ENCODE results near the gene TPK1.
"Not testable (repeated sequence)": the region's sequence is repeated elsewhere in the genome, so short reads cannot be mapped to it uniquely, and the experiment has no call there.

Gene TPK1

GRCh38 chr7:144824360-144824759 is 11.5 kb downstream of the TPK1 start:
- in situ Hi-C loops (cut with MboI; ENCODE audit: low sequenced_read_pairs) = no loop called here

GRCh38 chr7:144822223-144822622 is 13.6 kb downstream of the TPK1 start:
- in situ Hi-C loops (cut with MboI; ENCODE audit: low sequenced_read_pairs) = no loop called here

GRCh38 chr7:144821067-144821466 is 14.8 kb downstream of the TPK1 start:
- in situ Hi-C loops (cut with MboI; ENCODE audit: low sequenced_read_pairs) = no loop called here

- in situ Hi-C loops (cut with MboI; ENCODE audit: low sequenced_read_pairs) = no loop called here
Measured at GRCh38 chr7:144820552-144820951, 15.3 kb downstream of the TPK1 start.

GRCh38 chr7:144819566-144819965 is 16.3 kb downstream of the TPK1 start:
- in situ Hi-C loops (cut with MboI; ENCODE audit: low sequenced_read_pairs) = no loop called here

DNA sequence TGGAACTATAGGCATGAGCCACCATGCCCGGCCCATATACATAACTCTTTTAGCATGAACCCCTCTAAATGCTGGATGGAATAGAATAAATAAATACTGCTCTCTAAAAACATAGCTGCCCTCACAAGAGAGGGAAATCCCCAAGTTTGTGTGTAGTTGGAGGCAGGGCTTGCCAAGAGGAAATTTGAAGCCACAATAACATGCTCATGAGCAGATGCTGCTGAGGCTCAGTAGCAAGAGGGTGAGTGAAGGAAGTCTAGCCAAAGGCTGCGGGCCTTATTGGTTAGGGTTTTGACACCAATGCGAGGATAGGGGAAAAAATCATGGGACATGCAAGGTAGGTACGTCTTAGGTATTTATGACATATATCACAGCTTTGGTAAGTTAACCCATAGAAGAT is 17.3 kb downstream of the TPK1 start:
- in situ Hi-C loops (cut with MboI; ENCODE audit: low sequenced_read_pairs) = no loop called here

DNA sequence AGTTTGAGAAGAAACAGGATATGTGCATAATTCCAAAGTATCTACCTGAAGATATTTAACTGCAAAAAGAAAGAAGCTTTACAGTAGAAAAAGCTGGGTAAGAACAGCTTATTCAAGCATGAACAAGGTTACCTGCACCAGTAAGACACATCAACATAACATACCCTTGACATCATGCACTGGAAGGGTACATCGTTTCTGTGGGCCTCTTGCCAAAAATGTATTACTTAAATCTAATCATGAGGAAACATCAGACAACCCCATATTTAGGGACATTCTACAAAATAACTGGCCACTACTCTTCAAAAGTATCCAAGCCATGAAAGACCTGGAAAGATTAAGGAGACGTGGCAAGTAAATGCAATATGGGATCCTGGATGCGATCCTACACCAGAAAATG is 18.9 kb downstream of the TPK1 start:
- in situ Hi-C loops (cut with MboI; ENCODE audit: low sequenced_read_pairs) = no loop called here

- in situ Hi-C loops (cut with MboI; ENCODE audit: low sequenced_read_pairs) = no loop called here
Measured at GRCh38 chr7:144814299-144814698, 21.6 kb downstream of the TPK1 start.

- in situ Hi-C loops (cut with MboI; ENCODE audit: low sequenced_read_pairs) = no loop called here
Measured at GRCh38 chr7:144812379-144813283, 23.2 kb downstream of the TPK1 start.

- in situ Hi-C loops (cut with MboI; ENCODE audit: low sequenced_read_pairs) = no loop called here
Measured at GRCh38 chr7:144805627-144806239, 30.1 kb downstream of the TPK1 start.

GRCh38 chr7:144800678-144801436 is 35.0 kb downstream of the TPK1 start:
- in situ Hi-C loops (cut with MboI; ENCODE audit: low sequenced_read_pairs) = not testable (repeated sequence)

- in situ Hi-C loops (cut with MboI; ENCODE audit: low sequenced_read_pairs) = no loop called here
Measured at GRCh38 chr7:144796919-144797318, 38.9 kb downstream of the TPK1 start.

DNA sequence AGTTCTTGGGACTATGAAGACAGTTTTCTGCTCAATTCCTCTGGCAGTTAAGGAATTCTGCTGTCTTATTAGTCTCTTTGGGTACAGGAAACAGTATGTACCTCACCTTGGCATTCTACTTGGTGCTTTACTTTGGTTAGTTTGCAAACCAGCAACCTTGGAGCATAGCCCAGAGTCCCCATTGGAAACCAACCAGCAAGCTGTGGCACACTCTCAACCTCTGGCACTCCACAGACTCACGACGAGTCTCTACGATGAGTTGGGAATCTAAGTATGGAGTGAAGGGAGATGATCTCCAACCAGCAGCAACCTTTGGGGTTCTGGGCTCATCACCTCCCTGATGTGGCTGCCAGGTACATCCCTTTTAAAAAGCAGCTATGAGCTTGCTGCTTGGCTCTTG is 43.8 kb downstream of the TPK1 start:
- in situ Hi-C loops (cut with MboI; ENCODE audit: low sequenced_read_pairs) = no loop called here

DNA sequence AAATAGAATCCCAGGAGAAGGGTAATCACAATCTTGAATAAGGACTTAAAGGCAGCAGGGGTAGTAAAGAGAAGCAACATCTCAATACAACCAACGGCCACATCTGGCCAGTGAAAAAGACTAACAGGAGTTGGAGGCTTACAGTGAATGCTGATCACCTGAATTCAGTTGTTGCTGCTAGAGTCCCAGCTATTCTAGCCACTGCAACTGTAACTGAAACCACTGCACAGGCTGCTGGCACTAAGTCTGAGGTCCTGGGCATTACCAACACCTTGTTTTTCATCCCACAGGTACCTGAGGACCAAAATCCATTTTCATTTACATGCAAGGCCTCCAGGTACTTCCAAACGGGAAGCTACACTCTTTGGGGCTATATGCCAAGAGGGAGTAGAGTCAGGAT is 44.4 kb downstream of the TPK1 start:
- in situ Hi-C loops (cut with MboI; ENCODE audit: low sequenced_read_pairs) = no loop called here

DNA sequence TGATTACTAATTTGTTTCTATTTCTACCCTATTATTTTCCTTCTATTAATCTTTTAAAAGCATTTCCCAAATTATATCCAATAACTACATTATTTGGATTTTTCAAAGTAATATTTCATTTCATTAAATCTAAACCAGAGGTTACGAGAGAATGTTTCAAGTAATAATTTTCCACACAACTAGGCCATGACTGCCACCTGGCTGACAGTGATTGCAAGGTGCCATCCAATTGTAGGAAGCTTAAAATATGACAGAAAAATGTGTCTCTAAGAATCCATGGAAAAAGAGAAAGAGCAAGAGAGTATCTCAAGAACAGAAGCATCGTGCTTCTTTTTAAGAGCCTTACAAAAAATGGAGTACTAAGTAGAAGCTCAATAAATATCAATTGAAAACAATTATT is 48.7 kb downstream of the TPK1 start:
- in situ Hi-C loops (cut with MboI; ENCODE audit: low sequenced_read_pairs) = no loop called here

GRCh38 chr7:144786522-144786921 is 49.3 kb downstream of the TPK1 start:
- in situ Hi-C loops (cut with MboI; ENCODE audit: low sequenced_read_pairs) = no loop called here

GRCh38 chr7:144786079-144786478 is 49.8 kb downstream of the TPK1 start:
- in situ Hi-C loops (cut with MboI; ENCODE audit: low sequenced_read_pairs) = no loop called here

DNA sequence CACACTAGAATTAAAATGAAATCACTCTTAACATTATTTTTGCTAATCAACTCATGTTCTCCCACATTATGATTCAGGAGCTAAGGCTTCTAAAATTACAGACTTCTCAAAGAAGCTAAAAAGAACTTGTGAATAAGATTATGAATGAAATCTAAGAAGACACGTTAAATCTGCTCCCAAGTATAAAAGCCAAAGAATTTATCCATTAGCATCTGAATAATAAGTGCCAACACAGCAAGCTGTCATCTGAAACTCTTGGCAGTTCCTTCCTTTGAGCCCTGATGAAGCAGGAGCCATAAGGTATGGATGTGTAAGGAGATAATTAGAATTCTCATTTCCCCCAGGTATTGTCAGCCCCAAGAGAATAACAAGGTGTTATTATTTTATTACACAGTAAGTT is 50.3 kb downstream of the TPK1 start:
- in situ Hi-C loops (cut with MboI; ENCODE audit: low sequenced_read_pairs) = no loop called here

GRCh38 chr7:144784943-144785342 is 50.9 kb downstream of the TPK1 start:
- in situ Hi-C loops (cut with MboI; ENCODE audit: low sequenced_read_pairs) = no loop called here

- in situ Hi-C loops (cut with MboI; ENCODE audit: low sequenced_read_pairs) = no loop called here
Measured at GRCh38 chr7:144784441-144784840, 51.4 kb downstream of the TPK1 start.

DNA sequence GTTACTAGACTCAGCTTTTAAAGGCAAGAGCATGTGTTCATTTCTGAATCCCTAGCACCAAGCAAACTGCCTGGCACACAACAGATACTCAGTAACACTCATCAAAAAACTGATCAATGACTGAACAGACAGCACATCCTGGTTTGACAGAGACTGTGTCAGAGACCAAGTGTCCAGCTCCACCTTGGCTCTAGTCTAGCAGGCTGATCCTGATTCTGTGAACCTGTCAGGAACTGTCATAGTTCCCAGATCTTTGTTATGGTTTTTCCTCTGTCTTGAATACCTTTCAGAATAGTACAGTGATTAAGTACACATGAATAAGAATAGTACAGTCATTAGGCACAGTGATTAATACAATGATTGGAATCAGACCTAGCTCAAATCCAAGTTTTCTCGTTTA is 53.0 kb downstream of the TPK1 start:
- in situ Hi-C loops (cut with MboI; ENCODE audit: low sequenced_read_pairs) = no loop called here

All from HL-60/S4 treated with retinoic acid at 250 ng/mL for 4 days and 3 days (cell line).